ENCODE measurements around the gene ZNHIT3.

The ZNHIT3 gene

DNA sequence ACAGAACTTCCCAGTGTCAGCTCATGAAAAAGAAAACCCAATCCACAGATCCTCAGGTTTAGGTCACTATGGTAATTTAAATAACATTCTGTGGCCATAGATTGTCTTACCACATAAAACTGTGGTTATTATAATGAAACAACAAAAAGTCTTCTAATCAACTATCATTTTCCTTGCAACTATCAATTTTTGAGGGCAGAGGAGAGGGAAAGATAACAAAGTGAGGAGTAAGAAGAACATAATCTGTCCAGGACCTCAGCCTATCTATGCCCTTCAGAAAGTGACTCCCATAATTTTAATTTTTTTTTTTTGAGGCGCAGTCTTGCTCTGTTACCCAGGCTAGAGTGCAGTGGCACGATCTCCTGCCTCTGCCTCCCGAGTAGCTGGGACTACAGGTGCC lies 54.2 kb downstream of the ZNHIT3 start:
- TF ChIP-seq CTCF (IDR thresholded peaks at IDR 0.05; ENCODE audit: insufficient read depth, low read depth, low read length, missing control alignments) = no peak
- DNase-seq (ENCODE audit: low read depth) = no peak
- H3K4me3 ChIP-seq (ENCODE audit: low read depth, low read length) = no peak overlapping the region

DNA sequence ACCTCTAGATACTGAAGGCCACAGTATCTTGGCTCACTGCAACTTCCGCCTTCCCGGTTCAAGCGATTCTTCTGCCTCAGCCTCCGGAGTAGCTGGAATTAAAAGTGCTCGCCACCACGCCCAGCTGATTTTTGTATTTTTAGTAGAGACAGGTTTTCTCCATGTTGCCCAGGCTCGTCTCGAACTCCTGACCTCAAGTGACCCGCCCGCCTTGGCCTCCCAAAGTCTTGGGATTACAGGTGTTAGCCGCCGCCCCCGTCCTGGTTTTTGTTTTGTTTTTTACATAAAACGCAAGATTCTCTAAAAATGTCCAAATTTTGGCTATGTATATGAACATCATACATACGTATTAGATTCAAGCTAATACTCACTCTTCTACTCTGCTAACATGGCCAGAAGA lies 56.3 kb downstream of the ZNHIT3 start:
- no peak overlapping the region for H3K4me3 ChIP-seq (ENCODE audit: low read depth, low read length)
- no peak for DNase-seq (ENCODE audit: low read depth)
- TF ChIP-seq CTCF (IDR thresholded peaks at IDR 0.05; ENCODE audit: insufficient read depth, low read depth, low read length, missing control alignments) = no peak

DNA sequence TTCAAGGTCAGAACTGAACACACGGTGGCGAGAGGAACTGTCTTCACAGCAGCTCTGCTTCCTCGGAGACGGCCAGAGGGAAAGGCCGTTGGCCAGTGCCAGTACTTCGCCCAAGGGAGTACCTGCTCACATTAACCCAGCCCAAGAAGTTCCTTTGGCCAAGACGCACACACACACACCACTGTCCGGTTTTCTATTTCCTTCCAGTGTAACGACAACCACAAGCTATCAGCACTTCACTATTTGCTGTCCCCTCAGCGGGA lies 57.5 kb downstream of the ZNHIT3 start:
- DNase-seq (ENCODE audit: low read depth) = peak; percentile 79
- peak; percentile 2 for TF ChIP-seq CTCF (IDR thresholded peaks at IDR 0.05; ENCODE audit: insufficient read depth, low read depth, low read length, missing control alignments)
- H3K4me3 ChIP-seq (ENCODE audit: low read depth, low read length) = peak overlapping the region; percentile 91

DNA sequence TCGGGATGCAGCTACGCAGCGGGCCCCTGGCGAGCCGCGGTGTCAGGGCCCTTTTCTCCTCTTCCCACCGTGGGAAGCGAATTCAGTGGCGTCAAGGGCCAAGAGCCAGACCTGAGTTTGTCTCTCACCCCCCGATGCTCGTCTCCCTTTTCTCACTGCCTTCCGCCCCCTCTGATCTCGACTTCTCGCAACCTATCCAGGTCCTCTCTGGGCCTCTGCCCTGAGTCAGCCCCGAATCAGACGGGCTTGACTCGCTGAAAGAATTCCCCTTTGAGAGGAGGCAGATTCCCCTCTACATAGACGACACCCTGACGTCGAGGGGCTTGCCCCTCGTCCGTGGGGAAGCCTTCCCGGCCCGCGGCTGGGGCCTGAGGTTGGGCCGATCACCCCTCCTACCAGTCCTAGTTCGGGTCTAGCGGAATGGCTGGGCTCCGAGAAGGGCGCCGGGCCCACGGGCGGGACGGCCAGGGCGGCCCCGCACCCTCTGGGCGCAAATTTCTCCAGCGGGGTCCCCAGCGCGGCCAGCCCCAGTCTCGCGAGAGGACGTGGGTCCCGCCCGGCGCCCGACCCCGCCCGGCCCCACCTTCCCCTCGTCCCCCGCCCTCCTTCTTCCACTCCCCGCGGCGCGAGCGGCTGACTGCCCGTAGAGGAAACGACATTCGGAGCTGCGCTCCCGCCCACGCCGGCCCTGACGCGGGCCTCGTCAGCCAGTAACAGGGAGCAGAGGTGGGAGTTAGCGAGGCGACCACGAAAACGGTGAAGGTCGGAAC lies 58.0 kb downstream of the ZNHIT3 start, which contains the start of gene GGNBP2:
Gene GGNBP2, plus strand, starts transcription at position 613 of the 770 bp plus-strand sequence. CDS start 806 bp downstream, outside the sequence.
- peak within 1 kb of the TSS; percentile 91 for H3K4me3 ChIP-seq (ENCODE audit: low read depth, low read length)
- TF ChIP-seq CTCF (IDR thresholded peaks at IDR 0.05; ENCODE audit: insufficient read depth, low read depth, low read length, missing control alignments) = no peak
- peak; percentile 95 for DNase-seq (ENCODE audit: low read depth)

DNA sequence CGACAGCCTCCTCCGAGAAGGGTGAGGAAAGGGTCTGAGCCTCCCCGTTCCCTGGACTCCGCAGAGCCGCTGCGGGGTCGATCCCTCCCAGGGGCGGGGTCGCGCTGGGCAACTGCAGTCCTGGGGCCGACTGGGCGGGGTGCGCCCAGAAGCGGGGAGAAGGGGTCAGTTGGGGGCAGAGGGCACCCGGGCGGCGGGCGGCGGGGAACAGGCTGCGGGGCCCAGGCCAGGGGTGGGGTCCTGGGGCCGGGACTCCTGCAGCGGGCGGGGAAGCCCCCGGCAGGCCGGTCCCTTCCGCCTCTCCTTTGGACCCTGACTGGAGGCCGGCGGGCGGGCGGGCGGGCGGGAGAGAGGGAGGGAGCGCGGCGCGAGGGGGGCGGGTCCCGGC lies 58.6 kb downstream of the ZNHIT3 start:
- H3K4me3 ChIP-seq (ENCODE audit: low read depth, low read length) = peak overlapping the region; percentile 91
- DNase-seq (ENCODE audit: low read depth) = no peak
- no peak for TF ChIP-seq CTCF (IDR thresholded peaks at IDR 0.05; ENCODE audit: insufficient read depth, low read depth, low read length, missing control alignments)

Measured in GM12865 (cell line).